T-helper 2 cell (primary cell): Measurements from ENCODE around the gene ACMSD.
A peak's percentile ranks its signal among the peaks of the same experiment; 100 is the strongest.

Experiments
- DNase-seq, 5 experiments: peaks; one replicate each; pipeline versions ENCODE4 v3.0.0 to v3.0.0-alpha.2; 2012 to 2022

ACMSD gene

GRCh38 chr2:134910763-134911399, 72.5 kb downstream of the ACMSD start:
- no peak for DNase-seq

- DNase-seq: no peak
Measured at GRCh38 chr2:134911400-134911785, 73.0 kb downstream of the ACMSD start.

- no peak for DNase-seq
Measured at GRCh38 chr2:134912361-134912760, 73.9 kb downstream of the ACMSD start.

GRCh38 chr2:134917360-134917865, 79.0 kb downstream of the ACMSD start:
- peak in 2 of 5 experiments; percentile 3 to 33 for DNase-seq

GRCh38 chr2:134917888-134918525, 79.6 kb downstream of the ACMSD start:
- peak in 4 of 5 experiments; percentile 71 to 97 (median 82) for DNase-seq

- peak; percentile 99 to 100 (median 100) for DNase-seq
Measured at GRCh38 chr2:134918526-134919340, 80.3 kb downstream of the ACMSD start, which contains the start of gene CCNT2. Gene CCNT2 (plus strand): TSS chr2:134918822. CDS start chr2:134918855, 33 bp downstream.

- peak in 4 of 5 experiments; percentile 20 to 78 (median 38) for DNase-seq
Measured at GRCh38 chr2:134919341-134920210, 81.2 kb downstream of the ACMSD start.

GRCh38 chr2:134924912-134925311, 86.5 kb downstream of the ACMSD start:
- no peak for DNase-seq

GRCh38 chr2:134926231-134926931, 88.0 kb downstream of the ACMSD start:
- no peak for DNase-seq

- DNase-seq: no peak
Measured at GRCh38 chr2:134927195-134927594, 88.8 kb downstream of the ACMSD start.

GRCh38 chr2:134932864-134933526, 94.6 kb downstream of the ACMSD start:
- no peak for DNase-seq

- DNase-seq: no peak
Measured at GRCh38 chr2:134933732-134934131, 95.3 kb downstream of the ACMSD start.

- DNase-seq: no peak
Measured at GRCh38 chr2:134934150-134934549, 95.7 kb downstream of the ACMSD start.

- no peak for DNase-seq
Measured at GRCh38 chr2:134934641-134935040, 96.2 kb downstream of the ACMSD start.

- no peak for DNase-seq
Measured at GRCh38 chr2:134936691-134937090, 98.3 kb downstream of the ACMSD start.

- DNase-seq: no peak
Measured at GRCh38 chr2:134943540-134943939, 105.1 kb downstream of the ACMSD start.

- no peak for DNase-seq
Measured at GRCh38 chr2:134944975-134945374, 106.6 kb downstream of the ACMSD start.

- no peak for DNase-seq
Measured at GRCh38 chr2:134946073-134946472, 107.7 kb downstream of the ACMSD start.

- DNase-seq: peak in 1 of 5 experiments; percentile 15
Measured at GRCh38 chr2:134949981-134950708, 111.7 kb downstream of the ACMSD start.

- DNase-seq: no peak
Measured at GRCh38 chr2:134950886-134951285, 112.5 kb downstream of the ACMSD start.
